GM19455 (cell line): ENCODE results near the gene SIRPD.
"Not testable (repeated sequence)": the region's sequence is repeated elsewhere in the genome, so short reads cannot be mapped to it uniquely, and the experiment has no call there.

Source experiments
- ATAC-seq: cut with Tn5 transposase; IDR thresholded peaks from one replicate; pipeline ENCODE4 v1.9.1; 2021; ENCODE audit not compliant: unreplicated experiment

Gene SIRPD

GRCh38 chr20:1497371-1497770, 60.1 kb downstream of the SIRPD start:
- not testable (repeated sequence) for ATAC-seq

DNA sequence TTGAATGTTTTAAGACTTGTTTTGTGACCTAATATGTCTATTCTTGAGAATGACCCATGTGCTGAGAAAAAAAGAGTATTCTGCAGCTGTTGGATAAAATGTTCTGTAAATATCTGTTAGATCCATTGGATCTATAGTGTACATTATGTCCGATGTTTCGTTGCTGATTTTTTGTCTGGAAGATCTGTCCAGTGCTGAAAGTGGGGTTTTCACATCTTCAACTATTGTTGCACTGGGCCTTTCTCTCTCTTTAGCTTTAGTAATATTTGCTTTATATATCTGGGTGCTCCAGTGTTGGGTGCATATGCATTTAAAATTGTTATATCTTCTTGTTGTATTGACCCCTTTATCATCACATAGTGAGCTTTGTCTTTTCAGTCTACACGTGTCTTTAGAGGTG, 60.6 kb downstream of the SIRPD start:
- no peak for ATAC-seq

- ATAC-seq = no peak
Observed at GRCh38 chr20:1494436-1494835, 63.1 kb downstream of the SIRPD start.

DNA sequence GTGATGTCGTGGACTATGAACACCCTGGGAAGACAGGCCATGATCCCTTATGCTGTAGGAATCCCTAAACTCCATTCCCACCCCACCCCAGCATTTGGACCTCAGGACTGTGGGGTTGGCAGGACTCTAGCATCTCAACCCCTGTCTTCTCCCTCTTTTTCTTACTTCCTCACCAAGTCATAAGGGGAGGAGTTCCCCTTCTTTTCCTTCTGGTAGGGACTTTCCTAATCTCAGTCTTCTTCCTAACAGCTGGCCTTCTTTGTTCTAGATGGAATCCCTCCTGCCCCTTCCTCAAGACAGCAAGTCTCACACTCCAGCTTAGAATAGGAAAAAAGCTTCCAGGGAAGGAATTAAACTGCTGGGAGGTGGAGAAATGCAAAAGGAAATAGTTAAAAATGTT, 64.0 kb downstream of the SIRPD start:
- no peak for ATAC-seq

GRCh38 chr20:1491860-1492642, 65.5 kb downstream of the SIRPD start:
- ATAC-seq = no peak

- ATAC-seq = no peak
Observed at GRCh38 chr20:1491281-1491840, 66.1 kb downstream of the SIRPD start, which contains the start of gene SIRPB2. TSS of gene SIRPB2 (minus strand) at chr20:1491420. CDS start at chr20:1491359, 61 bp downstream.

DNA sequence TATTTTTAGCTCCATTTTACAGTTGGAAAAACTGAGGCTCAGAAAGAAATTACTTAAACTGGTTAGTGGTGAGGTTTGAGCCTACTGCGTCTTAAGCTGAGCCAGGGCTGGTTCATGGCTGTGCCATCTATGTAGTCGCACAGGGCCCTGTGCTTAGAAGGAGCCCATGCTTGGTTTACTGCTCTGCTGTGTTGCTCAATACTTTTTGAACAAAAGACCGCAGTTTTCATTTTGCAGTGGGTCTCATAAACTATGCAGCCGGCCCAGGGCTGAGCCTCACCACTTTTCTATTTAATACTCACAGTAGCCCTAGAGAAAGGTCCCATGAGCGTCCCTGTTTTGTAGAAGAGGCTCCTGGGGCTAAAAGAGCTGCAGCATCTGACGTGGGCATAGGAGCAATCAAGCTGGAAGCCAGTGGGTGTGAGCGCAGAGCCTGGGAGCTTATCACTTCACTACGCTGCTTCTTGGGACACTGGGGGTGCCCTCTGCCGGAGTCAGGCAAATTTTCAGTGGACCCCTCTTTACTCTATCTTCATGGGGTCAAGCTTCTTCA, 66.8 kb downstream of the SIRPD start:
- no peak for ATAC-seq

DNA sequence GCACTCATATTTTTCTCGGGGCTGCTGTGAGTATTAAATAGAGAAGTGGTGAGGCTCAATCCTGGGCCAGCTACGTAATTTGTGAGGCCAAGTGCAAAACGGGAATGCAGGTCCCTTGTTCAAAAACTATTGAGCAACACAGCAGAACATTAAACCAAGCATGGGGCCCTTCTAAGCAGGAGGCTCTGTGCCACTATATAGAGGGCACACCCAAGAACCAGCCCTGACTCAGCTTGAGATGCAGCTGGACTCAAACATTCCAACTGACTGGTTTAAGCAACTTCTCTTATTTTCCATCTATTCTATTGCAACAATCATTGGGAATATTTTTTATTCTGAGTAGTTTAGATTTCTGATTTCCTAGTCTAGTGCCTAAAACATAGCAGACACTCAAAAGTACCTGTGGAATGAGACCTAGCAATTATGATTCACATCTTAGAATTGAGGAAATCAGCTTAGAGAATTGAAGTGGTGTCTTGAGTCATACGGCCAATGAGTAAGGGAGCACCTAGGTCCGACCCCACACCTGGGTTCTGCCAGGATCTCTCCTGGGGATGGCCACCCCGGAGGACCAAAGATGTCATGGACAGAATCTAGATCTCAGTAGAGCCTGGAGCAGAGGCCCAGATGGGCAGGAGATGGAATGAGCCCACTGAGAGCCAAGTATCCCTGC, 67.6 kb downstream of the SIRPD start:
- ATAC-seq = no peak

GRCh38 chr20:1489325-1489724, 68.2 kb downstream of the SIRPD start:
- no peak for ATAC-seq

DNA sequence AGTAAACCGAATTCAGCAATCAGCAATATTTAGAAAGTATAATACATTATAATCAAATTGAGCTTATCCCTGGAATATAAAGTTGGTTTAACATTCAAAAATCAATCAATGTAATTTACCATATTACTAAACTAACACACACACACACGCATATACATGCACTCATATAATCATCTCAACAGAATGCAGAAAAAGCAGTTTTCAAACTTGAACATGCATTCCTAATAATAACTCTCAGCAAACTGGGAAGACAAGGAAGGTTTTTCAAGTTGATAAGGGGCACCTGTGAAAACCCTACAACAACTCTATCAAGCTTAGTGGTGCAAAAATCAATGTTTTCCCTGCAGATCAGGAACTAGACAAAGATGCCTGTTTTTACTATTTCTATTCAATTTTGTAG, 70.9 kb downstream of the SIRPD start:
- ATAC-seq = no peak

DNA sequence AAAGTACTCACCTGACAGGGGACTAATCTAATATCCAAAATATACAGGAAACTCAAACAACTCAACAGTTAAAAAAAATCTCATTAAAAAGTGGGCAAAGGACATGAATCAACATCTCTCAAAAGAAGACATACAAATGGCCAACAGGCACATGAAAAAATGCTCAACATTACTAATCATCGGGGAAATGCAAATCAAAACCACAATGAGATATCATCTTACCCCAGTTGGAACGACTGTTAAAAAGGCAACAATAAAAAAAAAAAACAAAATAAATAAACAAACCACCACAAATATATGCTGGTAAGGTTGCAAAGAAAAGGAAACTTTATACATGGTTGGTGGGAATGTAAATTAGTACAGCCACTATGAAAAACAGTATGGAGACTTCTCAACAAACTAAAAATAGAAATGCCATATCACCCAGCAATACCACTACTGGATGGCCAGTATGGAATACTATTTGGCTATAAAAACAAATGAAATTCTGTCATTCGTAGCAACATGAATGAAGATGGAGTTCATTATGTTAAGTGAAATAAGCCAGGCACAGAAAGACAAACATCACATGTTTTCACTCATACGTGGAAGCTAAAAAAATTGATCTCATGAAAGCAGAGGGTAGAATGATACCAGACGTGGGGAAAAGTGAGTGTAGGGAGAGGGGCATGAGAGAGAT, 72.9 kb downstream of the SIRPD start:
- no peak for ATAC-seq
